BE2C (cell line): ENCODE measurements around the gene RPL35A.

Experiments
- DNase-seq: peaks from one replicate; pipeline ENCODE4 v3.0.0-alpha.2; 2020
- H3K27me3 ChIP-seq: fragments of 250-450 bp; sonication (Bioruptor Pico); 2 replicates; pipeline ENCODE4 v1.5.1; 2020; ENCODE audit warnings: mild to moderate bottlenecking
- H3K36me3 ChIP-seq: fragments of 250-450 bp; sonication (Bioruptor Pico); 2 replicates; pipeline ENCODE4 v1.5.1; 2020; ENCODE audit warnings: mild to moderate bottlenecking
- H3K4me1 ChIP-seq: fragments of 250-450 bp; sonication (Bioruptor Pico); 2 replicates; pipeline ENCODE4 v1.5.1; 2020
- H3K4me3 ChIP-seq: 2 replicates; pipeline ENCODE4 v1.5.1; 2011; ENCODE audit warnings: low read depth, low read length
- H3K9me3 ChIP-seq: fragments of 250-450 bp; sonication (Bioruptor Pico); 2 replicates; pipeline ENCODE4 v1.5.1; 2020
- CTCF ChIP-seq: IDR thresholded peaks from 2 replicates; pipeline ENCODE4 v1.5.1; 2012; ENCODE audit warnings: mild to moderate bottlenecking, low read depth, low read length

Gene RPL35A

GRCh38 chr3:197983076-197983475 lies 33.1 kb downstream of the RPL35A start:
- no peak for DNase-seq
- Histone ChIP-seq H3K9me3 (no peaks in the 10 kb centered on the region), H3K4me1 (no peaks in the 10 kb centered on the region), H3K36me3 (no peaks in the 10 kb centered on the region), H3K27me3 (no peaks in the 10 kb centered on the region), H3K4me3 (no peak overlapping the region)
- TF ChIP-seq CTCF, result no peak

GRCh38 chr3:197989651-197990050 lies 39.7 kb downstream of the RPL35A start:
- DNase-seq, result no peak
- TF ChIP-seq CTCF, result no peak
- Histone ChIP-seq H3K27me3 (no peaks in the 10 kb centered on the region), H3K4me3 (no peak overlapping the region), H3K9me3 (no peaks in the 10 kb centered on the region), H3K4me1 (no peaks in the 10 kb centered on the region), H3K36me3 (no peaks in the 10 kb centered on the region)

GRCh38 chr3:197994736-197995135 lies 44.7 kb downstream of the RPL35A start:
- Histone ChIP-seq H3K4me1 (no peaks in the 10 kb centered on the region), H3K9me3 (no peaks in the 10 kb centered on the region), H3K36me3 (no peaks in the 10 kb centered on the region), H3K27me3 (no peaks in the 10 kb centered on the region; the same call in 1 of the 2 replicates), H3K4me3 (no peak overlapping the region)
- TF ChIP-seq CTCF, result no peak
- no peak for DNase-seq

GRCh38 chr3:197996855-197997254 lies 46.9 kb downstream of the RPL35A start:
- H3K27me3 ChIP-seq, result no peaks in the 10 kb centered on the region; the same call in 1 of the 2 replicates
- H3K36me3 ChIP-seq, result no peaks in the 10 kb centered on the region
- H3K4me1 ChIP-seq, result no peaks in the 10 kb centered on the region
- no peak for DNase-seq
- H3K9me3 ChIP-seq, result no peaks in the 10 kb centered on the region
- H3K4me3 ChIP-seq, result no peak overlapping the region
- TF ChIP-seq CTCF, result no peak

- Histone ChIP-seq H3K9me3 (no peaks in the 10 kb centered on the region), H3K36me3 (no peaks in the 10 kb centered on the region), H3K27me3 (no peaks in the 10 kb centered on the region; the same call in 1 of the 2 replicates), H3K4me1 (no peaks in the 10 kb centered on the region), H3K4me3 (no peak overlapping the region)
- no peak for DNase-seq
- no peak for TF ChIP-seq CTCF
Observed at GRCh38 chr3:197997936-197998335, 47.9 kb downstream of the RPL35A start.
